Stimulated activated CD4-positive, alpha-beta T cell treated with anti-CD3 and anti-CD28 coated beads, Interleukin-1b, Interleukin-23, amount 100 ng/mL, for 1 hour (primary cell): ENCODE data around the gene MTARC2.
"Not testable (repeated sequence)": the region's sequence is repeated elsewhere in the genome, so short reads cannot be mapped to it uniquely, and the experiment has no call there.

ENCODE experiments used
- DNase-seq, 2 donors: peaks; one replicate each; pipeline ENCODE4 v3.0.0-alpha.2; 2020; ENCODE audit warnings: low read depth in 2 of 2

The MTARC2 gene

GRCh38 chr1:220748089-220748934, at the start of gene MTARC2:
Gene MTARC2, plus strand, starts transcription at chr1:220748322. Its CDS starts 210 bp downstream, at chr1:220748532.
- DNase-seq, result no peak

GRCh38 chr1:220698607-220699016, 49.5 kb upstream of the MTARC2 start:
- DNase-seq, result no peak

DNA sequence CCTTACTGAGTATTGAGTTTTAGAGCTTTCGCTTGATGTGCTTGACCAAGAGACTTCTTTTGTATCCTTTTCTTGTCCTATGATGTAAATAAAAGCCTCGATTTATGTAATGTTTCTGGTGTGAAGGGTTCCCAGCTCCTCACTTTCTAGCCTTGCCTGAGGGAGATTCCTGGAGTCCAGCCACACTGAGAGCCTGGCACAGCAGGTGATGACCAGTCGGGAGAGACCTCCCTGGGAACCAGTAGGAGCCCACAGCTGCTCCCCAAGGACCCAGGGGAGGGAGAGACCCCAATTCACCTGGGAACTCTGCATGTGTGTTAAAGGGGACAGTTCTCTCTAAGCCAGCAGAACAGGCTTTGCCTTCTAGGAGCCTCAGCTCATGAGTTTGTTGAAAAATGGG, 49.1 kb upstream of the MTARC2 start:
- DNase-seq, result no peak

DNA sequence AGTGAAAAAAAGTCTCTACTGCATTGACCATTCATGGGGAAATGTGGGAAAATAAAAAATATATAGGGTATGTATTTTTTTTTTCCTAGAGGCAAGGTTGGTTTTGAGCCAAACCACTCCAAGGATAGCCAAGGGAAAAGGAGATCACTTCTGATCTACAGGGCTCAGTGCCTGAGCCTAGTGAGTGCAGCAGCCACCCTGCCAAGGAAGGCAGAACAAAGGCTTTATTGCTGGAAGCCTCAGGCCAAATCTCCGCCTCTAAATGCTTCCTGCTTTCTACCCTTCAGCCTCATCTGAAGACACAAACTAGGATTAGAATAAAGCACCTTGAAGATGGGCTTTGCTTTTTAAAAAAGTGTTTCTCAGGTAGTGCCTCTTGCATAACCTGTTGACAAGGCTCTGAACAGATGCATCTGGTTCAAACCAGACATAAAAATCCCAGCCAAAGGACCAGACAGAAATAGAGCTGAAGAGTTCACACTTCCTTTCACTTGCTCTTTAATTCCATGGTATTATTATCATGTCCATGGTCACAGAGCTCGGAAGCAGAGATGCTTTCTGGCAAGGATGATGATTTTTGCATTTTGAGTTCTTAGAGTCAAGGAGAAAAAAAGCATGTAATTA, 47.5 kb upstream of the MTARC2 start:
- no peak for DNase-seq

- DNase-seq, result no peak
Observed at GRCh38 chr1:220701974-220702373, 46.1 kb upstream of the MTARC2 start.

- DNase-seq, result no peak
Observed at GRCh38 chr1:220702733-220703270, 45.3 kb upstream of the MTARC2 start.

DNA sequence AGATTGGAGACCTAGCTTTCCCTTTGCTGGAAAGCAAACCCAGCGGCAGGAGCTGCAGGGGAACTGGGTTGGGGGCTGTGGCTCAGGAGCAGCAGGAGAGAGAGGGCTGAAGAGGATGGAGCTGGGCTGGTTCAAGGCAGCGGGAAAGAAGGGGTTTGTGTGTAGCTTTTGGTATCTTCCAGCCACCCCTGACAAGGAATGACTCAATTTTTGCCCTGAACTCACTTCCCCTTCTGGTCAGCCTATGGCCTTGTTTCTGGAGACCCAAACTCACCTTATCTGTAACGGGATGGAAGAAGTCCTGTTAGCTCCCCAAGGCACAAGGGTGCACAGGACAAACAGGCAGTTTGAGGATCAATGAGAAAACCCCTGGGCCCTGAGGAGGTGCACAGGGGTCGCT, 44.8 kb upstream of the MTARC2 start:
- no peak for DNase-seq

DNA sequence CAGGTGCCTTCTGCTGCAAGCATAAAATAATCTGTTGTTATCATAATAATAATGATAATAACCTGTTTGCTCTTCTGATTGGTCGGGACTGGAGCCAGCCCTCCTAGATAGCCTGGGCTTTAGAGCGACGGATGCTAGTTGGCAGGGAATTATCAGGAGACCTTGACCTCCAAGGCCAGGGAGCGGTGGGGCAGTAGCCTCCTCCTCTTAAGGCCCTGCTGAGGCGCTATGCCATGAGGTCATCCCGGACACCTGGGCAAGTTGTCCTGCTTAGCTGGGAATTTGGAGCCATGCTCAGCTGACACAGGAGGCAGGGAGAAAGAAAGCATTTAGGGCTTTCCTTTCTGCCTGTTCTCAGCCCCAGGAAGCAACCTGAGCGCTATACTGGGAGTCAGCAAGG, 42.3 kb upstream of the MTARC2 start:
- DNase-seq, result no peak

DNA sequence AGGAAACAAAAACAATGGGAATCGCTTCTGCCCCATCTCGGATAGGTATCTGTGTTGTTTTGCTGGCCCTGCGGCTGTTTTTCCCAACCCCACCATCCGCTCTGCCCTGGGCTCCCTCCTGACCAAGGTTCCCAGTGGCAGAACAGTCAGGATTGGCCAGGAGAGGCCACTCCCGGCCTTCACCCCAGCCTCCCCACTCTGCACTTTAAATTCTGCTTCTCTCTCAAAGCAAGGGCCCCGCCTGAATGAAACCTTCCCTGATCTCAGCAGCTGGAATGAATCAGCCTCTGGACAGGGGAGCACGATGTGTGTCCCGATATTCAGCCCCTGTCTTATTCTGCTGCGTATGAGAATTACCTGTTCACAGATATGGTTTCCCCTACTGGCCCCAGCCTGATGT, 41.6 kb upstream of the MTARC2 start:
- no peak for DNase-seq

DNA sequence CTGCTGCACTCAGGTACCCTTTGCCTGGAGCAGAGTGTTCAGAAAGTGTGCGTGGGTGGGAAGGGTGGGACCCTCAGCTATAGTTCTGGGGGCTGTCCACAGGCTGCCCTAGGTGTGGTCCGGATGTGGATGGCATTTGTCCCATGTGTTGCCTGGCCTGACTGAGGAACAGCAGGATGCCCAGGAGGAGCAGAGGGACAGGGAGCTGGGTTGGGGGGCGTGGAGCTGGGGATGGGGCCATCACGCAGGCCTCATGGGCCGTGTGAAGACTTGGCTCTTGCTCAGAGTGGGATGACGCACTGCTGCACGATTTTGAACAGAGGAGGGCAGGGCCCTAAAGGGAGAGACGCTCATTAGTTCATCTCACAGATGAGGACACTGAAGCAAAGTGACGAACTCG, 41.0 kb upstream of the MTARC2 start:
- DNase-seq, result no peak

DNA sequence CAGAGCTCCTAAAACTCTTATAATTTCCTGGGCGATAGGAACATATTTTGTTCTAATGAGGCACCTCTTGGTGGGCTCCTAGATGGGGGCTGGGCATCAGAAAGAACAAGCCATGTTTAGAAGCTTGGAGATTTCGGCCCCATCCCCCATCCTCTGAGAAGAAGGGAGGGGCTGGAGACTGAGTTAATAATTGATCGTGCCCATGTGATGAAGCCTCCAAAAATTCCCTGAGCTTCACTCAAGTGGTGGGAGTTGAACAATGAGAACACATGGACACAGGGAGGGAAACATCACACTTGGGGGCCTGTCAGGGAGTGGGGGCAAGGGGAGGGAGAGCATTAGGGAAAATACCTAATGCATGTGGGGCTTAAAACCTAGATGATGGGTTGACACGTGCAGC, 39.9 kb upstream of the MTARC2 start:
- no peak for DNase-seq

GRCh38 chr1:220708936-220709801, 39.0 kb upstream of the MTARC2 start:
- DNase-seq, result no peak

- DNase-seq, result no peak
Observed at GRCh38 chr1:220710333-220710732, 37.8 kb upstream of the MTARC2 start.

DNA sequence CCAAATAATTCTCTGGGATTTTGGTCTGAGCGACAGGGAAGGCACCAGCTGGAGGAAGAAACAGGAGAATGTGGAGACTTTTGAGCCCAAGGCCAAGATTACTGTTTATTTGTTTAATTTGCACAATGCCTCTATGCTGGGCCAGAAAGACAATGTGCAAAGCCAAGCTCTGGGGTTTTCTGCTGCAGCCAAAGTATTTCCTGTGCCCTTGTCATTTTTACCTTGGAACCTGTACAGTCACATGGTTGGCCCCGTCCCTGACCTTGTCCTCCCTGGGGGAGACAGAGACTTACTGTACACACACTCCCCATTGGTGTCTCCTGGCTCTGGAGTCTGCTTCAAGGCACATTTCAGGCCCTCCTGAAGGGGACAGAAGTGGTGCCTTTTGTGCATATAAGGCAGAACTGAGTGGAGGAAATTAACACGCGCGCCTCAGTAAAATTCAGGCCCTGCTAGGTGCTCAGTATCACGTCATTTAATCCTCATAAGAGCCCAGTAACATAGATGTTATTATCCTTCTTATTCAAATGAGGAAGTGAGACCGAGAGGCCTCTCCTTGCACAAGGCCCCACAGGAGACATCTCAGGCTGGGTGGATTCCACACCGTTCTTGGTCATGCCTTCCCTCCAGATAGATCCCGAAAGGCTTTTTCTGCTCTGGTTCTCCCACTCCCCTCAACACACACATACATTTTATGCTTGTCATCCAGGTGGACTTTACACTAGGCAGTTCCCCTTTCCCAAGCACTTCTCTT, 36.9 kb upstream of the MTARC2 start:
- no peak for DNase-seq

GRCh38 chr1:220715986-220716385, 32.1 kb upstream of the MTARC2 start:
- not testable (repeated sequence) for DNase-seq

DNA sequence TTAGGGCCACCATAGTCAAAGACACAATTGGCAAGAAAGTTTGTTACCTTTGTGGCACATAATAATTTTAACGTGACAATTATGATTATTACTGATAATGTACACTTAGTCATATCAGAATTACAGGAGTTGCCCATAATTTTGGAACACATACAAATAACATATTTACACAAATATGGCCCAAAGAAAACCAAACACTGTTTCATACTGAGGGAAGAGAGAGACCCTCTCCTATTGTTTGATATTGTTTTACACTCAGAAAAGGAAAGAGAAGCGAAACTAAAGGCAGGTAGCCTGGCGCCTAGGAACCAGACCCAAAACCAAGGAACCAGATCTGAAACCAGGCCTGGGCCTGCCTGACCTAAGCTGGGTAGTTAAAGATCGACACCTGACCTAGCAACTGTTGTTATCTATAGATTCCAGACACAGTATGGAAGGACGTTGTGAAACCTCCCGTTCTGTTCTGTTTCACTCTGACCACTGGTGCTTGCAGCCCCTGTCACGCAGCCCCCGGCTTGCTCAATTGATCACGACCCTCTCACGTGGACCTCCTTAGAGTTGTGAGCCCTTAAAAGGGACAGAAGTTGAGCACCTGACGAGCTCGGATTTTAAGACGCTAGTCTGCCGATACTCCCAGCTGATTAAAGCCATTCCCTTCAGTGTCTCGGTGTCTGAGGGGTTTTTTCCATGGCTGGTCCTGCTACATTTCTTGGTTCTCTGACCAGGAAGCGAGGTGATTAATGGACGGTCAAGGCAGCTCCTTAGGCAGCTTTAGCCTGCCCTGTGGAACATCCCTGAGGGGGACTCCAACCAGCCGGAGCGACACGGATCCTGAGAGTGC, 30.1 kb upstream of the MTARC2 start:
- no peak for DNase-seq

DNA sequence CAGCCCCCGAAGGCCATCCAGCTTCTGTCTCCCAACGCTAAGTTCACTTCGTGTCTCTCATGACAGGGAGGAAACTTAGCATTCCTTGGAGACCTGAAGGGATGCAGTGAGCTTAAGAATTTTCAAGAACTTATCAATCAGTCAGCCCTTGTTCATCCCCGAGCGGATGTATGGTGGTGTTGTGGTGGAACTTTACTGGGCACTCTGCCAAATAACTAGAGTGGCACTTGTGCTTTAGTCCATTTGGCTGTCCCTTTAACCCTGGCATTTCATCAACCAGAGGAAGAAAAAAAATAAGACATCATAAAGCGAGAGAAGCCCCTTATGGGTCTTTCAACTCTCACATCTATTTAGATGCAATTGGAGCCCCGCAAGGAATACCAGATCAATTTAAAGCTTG, 26.9 kb upstream of the MTARC2 start:
- not testable (repeated sequence) for DNase-seq

DNA sequence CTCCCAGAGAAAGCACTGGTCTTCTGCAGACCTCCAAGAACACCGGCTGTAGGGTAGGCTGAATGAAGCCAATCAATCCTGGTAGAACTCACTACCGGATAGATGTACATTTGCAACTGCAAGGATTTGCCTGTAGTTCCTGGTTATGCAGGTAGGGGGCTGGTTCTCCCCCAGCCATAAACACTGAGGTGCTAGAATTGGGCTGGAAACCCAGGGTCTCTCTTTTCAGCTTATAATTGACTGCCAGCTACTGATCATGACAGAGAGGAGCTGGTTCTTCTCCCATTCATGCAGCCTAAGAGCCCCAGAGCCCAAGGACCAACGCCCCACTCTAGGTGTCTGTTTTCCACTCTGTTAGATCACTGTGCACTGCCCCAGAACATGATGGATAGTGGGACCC, 21.5 kb upstream of the MTARC2 start:
- DNase-seq, result no peak

- no peak for DNase-seq
Observed at GRCh38 chr1:220727519-220727918, 20.6 kb upstream of the MTARC2 start.

GRCh38 chr1:220730486-220730885, 17.6 kb upstream of the MTARC2 start:
- no peak for DNase-seq
